Activated CD8-positive, alpha-beta memory T cell treated with anti-CD3 and anti-CD28 coated beads for 24 hours (primary cell): ENCODE data around the gene CDR2L.
A peak's percentile ranks its signal among the peaks of the same experiment; 100 is the strongest.

Experiments used
- DNase-seq: peaks from one replicate; pipeline ENCODE4 v3.0.0-alpha.2; 2020

The CDR2L gene

GRCh38 chr17:74987418-74987908 is at the start of gene CDR2L:
TSS of gene CDR2L (plus strand) at chr17:74987632. CDS start at chr17:74988044, 412 bp downstream.
- peak; percentile 95 for DNase-seq

GRCh38 chr17:74938194-74938950 is 49.1 kb upstream of the CDR2L start:
- no peak for DNase-seq

GRCh38 chr17:74939534-74939933 is 47.9 kb upstream of the CDR2L start:
- DNase-seq = no peak

- no peak for DNase-seq
These were observed 46.2 kb upstream of the CDR2L start for GRCh38 chr17:74941128-74941725.

GRCh38 chr17:74943808-74944522 is 43.5 kb upstream of the CDR2L start:
- DNase-seq = no peak

GRCh38 chr17:74945543-74945942 is 41.9 kb upstream of the CDR2L start:
- DNase-seq = no peak

- DNase-seq = no peak
These were observed 40.8 kb upstream of the CDR2L start for GRCh38 chr17:74946641-74947040.

GRCh38 chr17:74947041-74947754 is 40.2 kb upstream of the CDR2L start:
- no peak for DNase-seq

GRCh38 chr17:74949455-74950115 is 37.8 kb upstream of the CDR2L start:
- no peak for DNase-seq

GRCh38 chr17:74950207-74950606 is 37.2 kb upstream of the CDR2L start:
- no peak for DNase-seq

GRCh38 chr17:74951065-74951464 is 36.4 kb upstream of the CDR2L start:
- DNase-seq = no peak

GRCh38 chr17:74951680-74952421 is 35.6 kb upstream of the CDR2L start:
- DNase-seq = no peak

GRCh38 chr17:74952431-74953133 is 34.9 kb upstream of the CDR2L start:
- DNase-seq = no peak

- no peak for DNase-seq
These were observed 34.2 kb upstream of the CDR2L start for GRCh38 chr17:74953134-74953687.

GRCh38 chr17:74954115-74954514 is 33.3 kb upstream of the CDR2L start:
- DNase-seq = no peak

GRCh38 chr17:74954665-74955421 is 32.6 kb upstream of the CDR2L start:
- DNase-seq = no peak

- no peak for DNase-seq
These were observed 31.3 kb upstream of the CDR2L start for GRCh38 chr17:74956093-74956492.

GRCh38 chr17:74957935-74958740 is 29.3 kb upstream of the CDR2L start:
- peak; percentile 96 for DNase-seq
